ENCODE results near the gene CLTRN. TPM values are rescaled to one million over a fixed set of nuclear protein-coding genes. Genes with fewer than 3 reads are reported as not detected.

CLTRN gene
- total and polyA plus RNA-seq, 2 of the 8 experiments (the other 6 are each of a cell fraction or from before 2014, with no cell fraction given) = 1.2 to 1.3 TPM

DNA sequence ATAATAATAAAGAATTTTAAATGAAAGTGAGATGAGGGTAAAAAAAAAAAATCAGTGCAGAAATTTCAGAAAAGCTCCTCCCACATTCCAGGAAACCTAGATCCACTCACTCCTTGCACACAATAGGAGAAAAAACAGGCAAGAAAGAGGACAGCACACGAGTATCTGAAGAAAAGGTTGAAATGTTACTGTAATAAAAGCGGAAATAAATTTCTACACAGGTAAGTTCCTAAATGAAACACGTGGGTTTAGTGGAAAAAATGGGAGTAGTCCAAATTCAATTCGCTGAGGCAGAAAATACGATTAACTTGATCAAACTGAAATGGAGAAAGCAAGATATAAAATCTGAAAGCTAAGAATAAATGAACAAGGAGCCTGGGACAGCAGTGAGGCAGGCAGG, 61.8 kb downstream of the CLTRN start:
- no peak overlapping the region for H3K4me2 ChIP-seq (ENCODE audit: insufficient read depth in 1 of 2, low read depth in 2 of 2, low read length in 2 of 2)
- H3K4ac ChIP-seq (replicated peaks; ENCODE audit: insufficient read length, low read depth, low read length) = no peak overlapping the region
- ChIA-PET CTCF (ENCODE audit: partially characterized antibody) (no interaction called here), POLR2A (ENCODE audit: partially characterized antibody) (no interaction called here)
- H2BK5ac ChIP-seq (ENCODE audit: low read depth, low read length) = no peak overlapping the region
- H2BK120ac ChIP-seq (replicated peaks; ENCODE audit: low read depth, low read length) = no peak overlapping the region
- no peaks in the 10 kb centered on the region for H3K36me3 ChIP-seq (ENCODE audit: control insufficient read depth in 2 of 4, insufficient read depth in 4 of 4, low read length in 3 of 4)
- H3K56ac ChIP-seq (replicated peaks; ENCODE audit: insufficient read length, low read depth, low read length) = no peak overlapping the region
- no peaks in the 10 kb centered on the region for H3K79me2 ChIP-seq (ENCODE audit: control insufficient read depth in 1 of 2, insufficient read depth in 2 of 2, low read length in 2 of 2)
- WGBS, 2 experiments (ENCODE audit: extremely low coverage in 1 of 2, insufficient coverage in 1 of 2, insufficient read length in 1 of 2, insufficient replicate concordance in 2 of 2, low coverage in 1 of 2, low lambda C conversion rate in 2 of 2, missing lambda C conversion rate in 1 of 2) = 92% methylated on average over 5 of the region's 5 CpGs; no CpG with 5 or more reads in 1 of the 2 experiments
- no peaks in the 10 kb centered on the region for H4K20me1 ChIP-seq (replicated peaks in 1 of 2; ENCODE audit: control insufficient read depth in 1 of 2, insufficient read depth in 2 of 2, low read length in 2 of 2)
- no peaks in the 10 kb centered on the region for H3K79me1 ChIP-seq (ENCODE audit: low read depth, low read length)
- no peak overlapping the region for H2AFZ ChIP-seq (ENCODE audit: low read length)
- no peaks in the 10 kb centered on the region for H3K23me2 ChIP-seq (ENCODE audit: low read depth, low read length)
- no peak overlapping the region for H2BK12ac ChIP-seq (ENCODE audit: low read depth, low read length)
- no peak overlapping the region for H4K5ac ChIP-seq (ENCODE audit: insufficient read length, low read depth, low read length)
- H3K18ac ChIP-seq (ENCODE audit: extremely low read depth, low read length) = no peak overlapping the region
- no peaks in the 10 kb centered on the region for H3K27me3 ChIP-seq (replicated peaks in 1 of 4; ENCODE audit: control insufficient read depth in 3 of 4, extremely low read depth in 1 of 4, insufficient read depth in 3 of 4, low read length in 3 of 4)
- DNase-seq (ENCODE audit: low read depth in 1 of 2, low spot score in 2 of 2) (no peak), FAIRE-seq (no peak)
- H2AK5ac ChIP-seq (ENCODE audit: low read depth, low read length) = no peak overlapping the region
- H3K4me3 ChIP-seq (ENCODE audit: extremely low read depth in 1 of 4, insufficient read depth in 2 of 4, low read depth in 3 of 4, low read length in 4 of 4) = no peak overlapping the region
- H3K14ac ChIP-seq (ENCODE audit: insufficient read length) = no peak overlapping the region
- no peaks in the 10 kb centered on the region for H3K9me3 ChIP-seq (ENCODE audit: insufficient read depth in 2 of 2, low read depth in 1 of 2, low read length in 1 of 2)
- H3K9ac ChIP-seq (replicated peaks in 1 of 4; ENCODE audit: extremely low read depth in 1 of 4, low read depth in 3 of 4, low read length in 3 of 4) = no peak overlapping the region
- H3K27ac ChIP-seq (ENCODE audit: low read depth, low read length) = no peak overlapping the region
- no peak overlapping the region for H3K23ac ChIP-seq (ENCODE audit: insufficient read length)
- no peak overlapping the region for H4K8ac ChIP-seq (ENCODE audit: extremely low read depth, insufficient read depth, low read length)
- no peak overlapping the region for H2BK15ac ChIP-seq (ENCODE audit: low read length)
- no peaks in the 10 kb centered on the region for H3K4me1 ChIP-seq (replicated peaks in 1 of 4; ENCODE audit: control insufficient read depth in 3 of 4, insufficient read depth in 4 of 4, low read length in 3 of 4)
- H4K91ac ChIP-seq (replicated peaks; ENCODE audit: insufficient read length, low read length) = no peak overlapping the region
- no peak overlapping the region for H2BK20ac ChIP-seq (ENCODE audit: low read length)
- TF ChIP-seq TCF12 (IDR thresholded peaks at IDR 0.05; ENCODE audit: low read depth, low read length) (no peak), YY1 (IDR thresholded peaks at IDR 0.05; ENCODE audit: low read depth, low read length) (no peak), BCL11A (IDR thresholded peaks at IDR 0.05; ENCODE audit: low read depth in 2 of 2, low read length in 2 of 2) (no peak), CTBP2 (IDR thresholded peaks at IDR 0.05; ENCODE audit: borderline replicate concordance, insufficient read depth, insufficient read length, low read length) (no peak)
